CMK (cell line): ENCODE measurements around the gene ACTMAP.
"Not testable (repeated sequence)": the region's sequence is repeated elsewhere in the genome, so short reads cannot be mapped to it uniquely, and the experiment has no call there.

Experiments
- DNase-seq: peaks from one replicate; pipeline ENCODE4 v3.0.0-alpha.2; 2010; ENCODE audit warnings: low read depth

ACTMAP gene

GRCh38 chr19:40742886-40743285 is 7.4 kb downstream of the ACTMAP start:
- no peak for DNase-seq

DNA sequence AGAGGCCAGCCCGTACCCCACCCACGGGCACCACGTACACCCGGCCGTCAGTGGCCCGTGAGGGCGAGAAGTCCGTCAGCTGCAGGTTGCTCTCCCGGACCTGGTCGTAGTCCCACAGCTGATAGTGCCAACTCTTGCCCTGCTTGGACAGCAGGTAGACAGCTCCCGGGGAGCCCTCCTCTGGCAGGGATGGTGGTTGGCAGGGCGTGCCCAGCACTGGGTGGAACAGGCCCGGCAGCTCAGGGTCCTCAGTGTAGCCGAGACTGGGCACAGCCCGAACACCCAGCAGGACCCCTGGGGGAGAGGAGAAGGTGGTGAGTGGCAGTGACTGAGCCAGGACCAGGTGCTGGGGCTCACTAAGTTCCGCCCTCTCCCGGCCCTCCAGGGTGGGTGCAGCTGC is 7.8 kb downstream of the ACTMAP start:
- no peak for DNase-seq

DNA sequence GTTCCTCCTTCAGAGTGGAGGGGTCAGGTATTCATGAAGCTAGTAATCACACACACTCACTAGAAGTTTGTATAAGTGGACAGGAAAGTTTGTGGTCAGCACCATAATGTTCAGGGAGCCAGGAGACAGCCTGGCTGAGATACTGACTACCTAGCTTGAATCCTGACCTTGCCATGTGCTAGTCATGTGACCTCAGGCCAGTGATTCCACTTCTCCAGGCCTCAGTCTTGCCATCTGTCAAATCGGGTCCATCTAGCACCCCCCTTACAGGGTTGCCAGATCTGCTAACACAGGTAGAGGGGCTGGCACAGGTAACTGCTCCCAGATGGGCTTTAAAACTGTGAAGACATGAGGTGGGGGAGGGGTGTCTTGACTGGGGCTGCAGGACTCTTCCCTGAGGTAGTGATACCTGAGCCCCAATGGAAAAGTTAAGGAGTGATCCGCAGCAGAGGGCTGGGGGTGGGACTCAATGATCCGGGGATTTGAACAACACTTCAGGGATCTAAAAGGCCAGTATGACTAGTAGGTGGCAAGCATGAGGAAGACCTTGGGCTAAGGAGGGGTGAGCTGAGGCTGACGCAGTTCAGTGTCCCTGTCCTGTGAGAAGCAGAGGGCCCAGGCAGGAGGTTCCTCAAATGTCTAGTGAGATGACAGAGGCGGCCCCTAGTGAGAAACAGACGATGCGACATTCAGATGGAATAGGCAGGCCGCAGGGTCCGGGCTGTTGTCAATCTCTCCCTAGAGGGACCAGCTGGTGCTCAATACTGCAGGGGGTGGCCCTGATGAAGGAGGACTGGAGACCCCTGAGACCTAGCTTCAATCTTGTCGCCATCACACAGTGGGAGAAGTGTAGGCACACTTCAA is 8.5 kb downstream of the ACTMAP start:
- no peak for DNase-seq

DNA sequence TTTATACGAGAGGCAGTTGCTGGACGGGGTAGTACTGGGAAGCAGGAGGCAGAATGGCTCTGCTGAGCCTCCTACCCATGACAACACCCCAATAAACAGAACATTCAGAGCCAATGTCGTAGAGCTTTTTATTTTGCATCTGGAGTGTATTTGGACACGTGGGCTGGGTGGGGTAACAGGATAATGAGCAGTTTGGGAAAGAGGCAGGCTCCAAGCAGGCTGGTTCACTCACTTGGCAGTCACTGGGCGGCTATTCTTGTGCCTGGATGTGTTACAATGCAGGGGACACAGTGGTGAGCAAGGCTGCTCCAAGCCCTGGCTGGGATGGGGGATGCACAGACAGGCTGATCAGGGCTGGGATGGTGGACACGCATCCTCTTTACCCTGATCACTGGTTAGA is 9.5 kb downstream of the ACTMAP start:
- DNase-seq: no peak

- DNase-seq: no peak
Measured at GRCh38 chr19:40739871-40740703, 10.2 kb downstream of the ACTMAP start.

DNA sequence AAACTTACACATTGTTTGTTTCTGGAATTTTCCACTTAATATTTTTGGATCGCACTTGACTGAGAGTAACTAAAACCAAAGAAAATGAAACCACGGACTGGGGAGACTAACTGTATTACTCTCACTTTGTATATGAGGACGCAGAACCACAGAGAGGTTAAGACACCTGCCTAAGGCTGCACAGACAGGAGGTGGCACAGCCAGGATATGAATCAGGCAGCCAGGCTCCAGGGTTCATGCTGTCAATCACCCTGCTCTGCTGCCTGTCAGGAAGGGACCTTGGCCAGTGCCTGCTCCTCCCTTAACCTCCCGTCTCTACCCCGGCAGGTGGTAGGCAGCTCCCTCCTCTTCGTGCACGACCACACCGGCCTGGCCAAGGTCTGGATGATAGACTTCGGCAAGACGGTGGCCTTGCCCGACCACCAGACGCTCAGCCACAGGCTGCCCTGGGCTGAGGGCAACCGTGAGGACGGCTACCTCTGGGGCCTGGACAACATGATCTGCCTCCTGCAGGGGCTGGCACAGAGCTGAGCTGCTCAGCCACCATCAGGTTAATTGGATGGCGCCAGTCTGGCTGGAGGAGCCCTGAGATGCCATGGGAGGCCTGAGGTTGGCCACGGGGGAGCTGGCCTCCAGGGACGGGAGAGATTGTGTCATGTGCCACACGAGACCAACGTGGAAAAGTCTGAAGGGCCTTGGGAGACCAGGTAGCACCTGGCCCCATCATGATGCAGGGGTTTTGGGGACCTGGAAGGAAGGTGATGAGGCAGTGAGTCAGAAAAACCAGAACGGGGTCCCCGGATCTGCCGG is 11.0 kb downstream of the ACTMAP start:
- no peak for DNase-seq

GRCh38 chr19:40737102-40737644 is 13.1 kb downstream of the ACTMAP start:
- no peak for DNase-seq

GRCh38 chr19:40736661-40737060 is 13.6 kb downstream of the ACTMAP start:
- DNase-seq: no peak

- DNase-seq: no peak
Measured at GRCh38 chr19:40735013-40735771, 15.1 kb downstream of the ACTMAP start.

DNA sequence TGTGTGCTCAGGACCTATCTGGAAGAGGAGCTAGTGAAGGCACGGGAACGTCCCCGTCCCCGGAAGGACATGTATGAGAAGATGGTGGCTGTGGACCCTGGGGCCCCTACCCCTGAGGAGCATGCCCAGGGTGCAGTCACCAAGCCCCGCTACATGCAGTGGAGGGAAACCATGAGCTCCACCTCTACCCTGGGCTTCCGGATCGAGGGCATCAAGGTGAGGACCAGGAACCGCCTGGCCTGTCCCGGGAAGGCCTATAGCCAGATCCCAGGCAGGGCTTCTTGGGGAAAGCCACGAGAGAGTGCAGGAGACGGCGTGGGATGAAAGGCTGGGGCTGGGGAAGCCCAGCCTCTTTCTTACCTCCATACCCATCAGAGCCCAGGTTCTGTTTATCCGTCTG is 17.1 kb downstream of the ACTMAP start:
- no peak for DNase-seq

- not testable (repeated sequence) for DNase-seq
Measured at GRCh38 chr19:40732304-40732703, 18.0 kb downstream of the ACTMAP start.

DNA sequence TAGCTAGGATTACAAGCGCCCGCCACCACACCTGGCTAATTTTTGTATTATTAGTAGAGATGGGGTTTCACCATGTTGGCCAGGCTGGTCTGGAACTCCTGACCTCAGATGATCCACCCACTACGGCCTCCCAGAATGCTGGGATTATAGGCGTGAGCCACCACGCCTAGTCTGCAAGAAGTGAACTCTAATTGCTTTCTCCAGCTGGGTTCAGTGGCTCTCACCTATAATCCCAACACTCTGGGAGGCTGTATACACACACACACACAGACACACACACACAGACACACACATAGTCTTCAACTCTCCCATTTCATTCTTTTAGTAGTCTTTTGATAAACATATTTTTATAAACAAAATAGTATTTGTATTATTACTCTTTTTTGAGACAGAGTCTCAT is 20.2 kb downstream of the ACTMAP start:
- not testable (repeated sequence) for DNase-seq

DNA sequence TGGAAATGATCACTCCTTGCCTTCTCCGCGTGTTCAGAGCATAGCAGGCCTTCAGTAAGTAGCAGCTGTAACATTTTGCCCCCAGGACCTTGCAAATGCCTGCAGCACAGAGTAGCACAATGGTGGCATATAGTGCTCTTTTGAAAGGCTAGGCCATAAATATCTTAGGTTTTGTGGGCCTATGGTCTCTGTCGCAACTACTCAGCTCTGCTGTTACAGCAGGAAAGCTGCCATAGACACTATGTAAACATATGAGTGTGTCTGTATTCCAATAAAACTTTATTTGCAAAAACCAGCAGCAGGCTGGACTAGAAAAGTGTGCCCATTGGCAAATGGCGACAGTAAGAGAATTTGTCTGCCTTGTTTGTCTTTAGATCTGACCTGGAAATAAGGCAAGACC is 24.0 kb downstream of the ACTMAP start:
- DNase-seq: no peak

- no peak for DNase-seq
Measured at GRCh38 chr19:40724855-40725254, 25.4 kb downstream of the ACTMAP start.

- DNase-seq: no peak
Measured at GRCh38 chr19:40724315-40724714, 26.0 kb downstream of the ACTMAP start.

DNA sequence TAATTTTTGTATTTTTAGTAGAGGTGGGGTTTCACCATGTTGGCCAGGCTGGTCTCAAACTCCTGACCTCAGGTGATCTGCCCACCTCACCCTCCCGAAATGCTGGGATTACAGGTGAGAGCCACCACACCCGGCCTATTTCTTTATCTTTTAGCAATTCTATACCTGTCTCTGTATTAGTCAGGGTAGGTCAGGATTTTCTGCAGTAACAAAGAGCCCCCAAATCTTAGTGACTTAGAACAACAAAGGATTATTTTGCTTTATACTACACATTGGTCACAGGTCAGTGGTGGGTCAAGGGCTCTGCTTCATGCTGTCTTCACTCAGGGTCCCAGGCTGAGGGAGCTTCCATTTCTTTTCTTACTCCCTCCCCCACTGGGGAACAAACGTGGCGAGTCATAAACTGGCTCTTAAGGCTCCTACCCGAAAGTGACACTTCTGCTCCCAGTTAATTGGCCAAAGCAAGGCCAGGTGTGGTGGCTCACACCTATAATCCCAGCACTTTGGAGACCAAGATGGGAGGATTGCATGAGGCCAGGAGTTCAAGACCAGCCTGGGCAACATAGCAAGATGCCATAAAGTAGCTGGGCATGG is 26.5 kb downstream of the ACTMAP start:
- no peak for DNase-seq

DNA sequence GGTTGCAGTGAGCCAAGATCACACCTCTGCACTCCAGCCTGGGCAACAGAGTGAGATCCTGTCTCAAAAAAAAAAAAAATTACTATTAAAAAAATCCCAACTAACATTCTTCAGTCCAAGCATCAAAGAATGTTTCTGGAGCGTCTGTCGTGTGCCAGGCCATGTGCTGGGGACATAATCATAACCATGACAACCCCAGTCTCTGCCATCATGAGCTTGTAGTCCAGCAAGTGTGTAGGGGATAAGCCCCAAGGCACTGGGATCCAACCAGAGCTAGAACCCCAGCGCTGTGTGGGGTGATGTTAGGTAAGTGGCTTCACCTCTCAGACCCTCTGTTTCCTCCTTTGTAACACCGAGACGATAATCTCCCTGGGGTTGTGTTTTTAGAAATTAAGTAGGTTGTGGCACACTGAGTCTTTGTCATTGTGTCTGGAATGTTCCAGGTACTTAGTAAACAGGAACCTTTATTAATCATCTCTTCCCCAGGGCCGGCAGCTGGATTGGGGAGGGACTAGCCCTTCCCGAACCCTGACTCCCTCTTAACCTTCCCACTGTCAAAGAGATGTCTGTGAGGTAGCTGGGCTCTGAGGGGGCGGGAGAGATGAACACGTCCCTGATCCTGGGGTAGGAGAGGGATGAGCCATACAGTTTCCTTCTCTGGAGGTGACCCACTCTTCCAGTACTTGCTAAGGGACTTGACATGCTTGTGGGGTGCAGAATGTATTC is 28.2 kb downstream of the ACTMAP start:
- DNase-seq: no peak

GRCh38 chr19:40721140-40721486 is 29.2 kb downstream of the ACTMAP start:
- no peak for DNase-seq

DNA sequence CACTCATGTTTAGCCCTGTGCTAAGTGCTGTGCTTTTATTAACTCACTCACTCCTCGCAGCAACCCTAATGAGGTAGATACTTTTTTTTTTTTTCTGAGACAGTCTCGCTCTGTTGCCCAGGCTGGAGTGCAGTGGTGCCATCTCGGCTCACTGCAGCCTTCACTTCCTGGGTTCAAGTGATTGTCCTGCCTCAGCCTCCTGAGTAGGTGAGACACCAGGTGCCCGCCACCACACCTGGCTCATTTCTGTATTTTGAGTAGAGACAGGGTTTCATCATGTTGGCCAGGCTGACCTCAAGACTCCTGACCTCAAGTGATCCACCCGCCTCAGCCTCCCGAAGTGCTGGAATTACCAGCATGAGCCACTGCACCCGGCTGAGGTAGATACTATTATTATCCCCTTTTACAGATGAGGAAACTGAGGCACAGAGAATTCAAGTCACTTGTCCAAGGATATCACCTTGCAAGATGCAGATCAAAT is 30.8 kb downstream of the ACTMAP start:
- DNase-seq: no peak

DNA sequence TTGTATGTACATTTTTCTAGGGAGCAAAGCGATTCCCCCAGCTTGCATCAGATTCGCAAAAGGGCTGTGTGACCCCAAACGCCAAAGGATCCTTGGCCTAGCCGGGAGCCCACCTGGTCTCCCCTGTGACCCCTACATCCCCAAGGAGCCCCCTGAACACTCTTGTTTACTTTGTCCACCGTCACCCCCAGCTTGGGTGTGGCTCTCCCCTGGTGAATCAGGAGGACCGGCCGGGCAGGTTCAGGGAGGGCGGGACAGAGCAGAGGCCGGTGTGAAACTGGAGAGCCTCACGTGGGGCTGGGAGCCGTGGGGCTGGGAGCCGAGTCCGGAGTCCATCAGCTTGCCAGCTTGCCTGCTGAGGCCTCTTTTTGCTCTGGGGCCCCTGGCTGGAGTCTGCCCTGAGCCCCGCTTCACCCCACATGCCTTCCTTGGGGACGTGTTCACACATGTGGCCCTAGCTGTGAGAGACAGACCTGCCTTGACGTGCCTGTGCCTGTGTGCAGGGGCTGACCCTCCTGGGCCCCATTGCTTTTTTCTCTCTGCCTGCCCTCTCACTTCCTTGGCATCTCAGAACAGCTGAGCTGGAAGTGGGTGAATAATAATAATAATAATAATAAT is 31.4 kb downstream of the ACTMAP start:
- no peak for DNase-seq
